ENCODE data around the gene ATG2A.

ATG2A gene

GRCh38 chr11:64870176-64870892, 46.7 kb downstream of the ATG2A start:
- peak; percentile 82 for DNase-seq (ENCODE audit: low spot score)

DNA sequence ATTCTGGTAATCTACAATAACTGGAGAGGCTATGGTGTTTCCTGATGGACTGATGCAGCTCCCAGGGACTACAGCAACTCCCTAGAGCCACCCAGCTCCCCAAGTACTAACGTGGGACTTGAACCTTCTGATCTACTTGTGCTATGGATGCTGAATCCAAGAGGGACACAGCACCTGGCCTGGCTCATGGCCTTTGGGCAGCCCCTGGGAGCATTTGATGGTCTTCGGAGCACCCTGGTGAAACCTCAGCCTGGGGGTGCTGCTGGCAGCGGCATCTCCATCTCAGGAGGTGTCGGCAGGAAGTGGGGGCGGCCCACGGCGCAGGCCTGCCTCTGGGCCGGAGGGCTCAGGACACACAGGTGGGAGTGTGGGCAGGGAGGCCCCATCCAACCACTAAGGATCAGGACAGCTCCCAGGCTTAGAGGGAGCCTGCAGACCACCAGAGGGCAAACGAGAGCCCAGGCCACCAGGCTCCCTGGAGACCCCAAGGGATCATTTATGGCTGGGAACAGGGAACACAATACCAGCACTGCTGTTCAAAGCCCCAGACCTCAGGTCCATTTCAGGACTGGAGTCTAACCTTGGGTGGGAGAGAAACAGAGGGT, 47.3 kb downstream of the ATG2A start:
- no peak for DNase-seq (ENCODE audit: low spot score)

DNA sequence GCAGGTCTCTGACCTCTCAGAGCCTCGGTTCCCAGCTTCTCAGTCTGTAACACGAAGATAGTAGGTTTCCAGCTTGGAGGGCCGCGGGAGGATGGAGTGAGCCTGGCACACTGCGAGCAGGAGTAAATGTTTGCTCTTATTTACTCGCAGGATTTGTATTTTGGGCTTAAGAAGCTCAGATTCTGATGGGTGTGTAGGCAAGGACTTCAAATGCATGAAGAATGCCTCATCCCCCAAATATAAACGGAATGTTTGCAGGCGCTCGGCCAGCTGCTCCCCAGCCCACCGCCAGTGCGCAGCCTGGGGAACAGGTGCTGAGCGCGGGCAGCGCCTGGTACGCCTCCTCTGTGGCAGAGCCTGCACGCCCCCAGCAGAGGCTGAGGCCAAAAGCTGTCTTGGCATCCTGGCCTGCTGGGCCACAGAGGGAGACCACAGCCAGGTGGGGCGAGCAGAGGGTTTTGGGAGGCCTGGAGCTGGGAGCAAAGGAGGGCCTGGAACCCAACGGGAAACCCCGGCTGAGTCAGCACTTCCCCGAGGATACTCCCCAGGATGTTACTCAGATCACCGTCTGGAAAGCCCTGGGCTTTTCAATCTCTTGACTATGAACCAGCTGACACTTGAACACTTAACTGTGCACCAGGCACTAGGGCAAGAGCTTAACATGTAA, 48.0 kb downstream of the ATG2A start:
- no peak for DNase-seq (ENCODE audit: low spot score)

DNA sequence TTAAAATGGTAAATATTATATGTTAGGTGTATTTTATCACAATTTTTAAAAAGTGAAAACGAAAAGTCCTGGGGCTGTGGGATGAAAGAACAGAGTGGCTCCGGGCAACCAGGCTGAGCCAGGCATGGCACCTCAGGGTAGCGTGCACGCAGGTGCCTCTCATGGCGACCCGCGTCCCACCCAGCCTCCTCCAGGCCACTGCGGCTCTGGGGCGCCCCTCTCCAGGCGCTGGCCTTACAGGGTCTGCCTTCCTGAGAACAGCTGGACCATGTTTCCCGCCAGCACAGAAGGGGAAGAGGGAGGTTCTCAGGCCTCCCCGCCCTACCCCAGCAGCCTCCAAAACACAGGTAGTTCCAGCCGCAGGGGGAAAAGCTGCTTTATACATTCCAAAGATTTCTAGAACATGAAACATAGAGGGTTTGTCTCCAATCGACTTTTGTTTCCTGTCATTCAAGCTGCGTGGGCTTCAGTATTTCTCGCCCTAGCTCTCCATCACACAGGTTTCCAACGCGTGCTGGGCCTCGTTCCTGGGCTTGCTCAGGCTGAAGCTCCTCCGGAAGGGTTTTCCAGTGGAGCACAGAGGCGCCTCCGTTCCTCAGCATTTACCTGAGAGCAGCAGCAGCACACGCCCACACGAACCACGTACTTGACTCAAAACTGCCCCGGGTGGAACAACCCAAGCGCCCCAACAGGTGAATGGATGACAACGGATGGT, 49.1 kb downstream of the ATG2A start:
- DNase-seq (ENCODE audit: low spot score), result no peak

- DNase-seq (ENCODE audit: low spot score), result no peak
Measured at GRCh38 chr11:64866173-64866491, 50.9 kb downstream of the ATG2A start.

DNA sequence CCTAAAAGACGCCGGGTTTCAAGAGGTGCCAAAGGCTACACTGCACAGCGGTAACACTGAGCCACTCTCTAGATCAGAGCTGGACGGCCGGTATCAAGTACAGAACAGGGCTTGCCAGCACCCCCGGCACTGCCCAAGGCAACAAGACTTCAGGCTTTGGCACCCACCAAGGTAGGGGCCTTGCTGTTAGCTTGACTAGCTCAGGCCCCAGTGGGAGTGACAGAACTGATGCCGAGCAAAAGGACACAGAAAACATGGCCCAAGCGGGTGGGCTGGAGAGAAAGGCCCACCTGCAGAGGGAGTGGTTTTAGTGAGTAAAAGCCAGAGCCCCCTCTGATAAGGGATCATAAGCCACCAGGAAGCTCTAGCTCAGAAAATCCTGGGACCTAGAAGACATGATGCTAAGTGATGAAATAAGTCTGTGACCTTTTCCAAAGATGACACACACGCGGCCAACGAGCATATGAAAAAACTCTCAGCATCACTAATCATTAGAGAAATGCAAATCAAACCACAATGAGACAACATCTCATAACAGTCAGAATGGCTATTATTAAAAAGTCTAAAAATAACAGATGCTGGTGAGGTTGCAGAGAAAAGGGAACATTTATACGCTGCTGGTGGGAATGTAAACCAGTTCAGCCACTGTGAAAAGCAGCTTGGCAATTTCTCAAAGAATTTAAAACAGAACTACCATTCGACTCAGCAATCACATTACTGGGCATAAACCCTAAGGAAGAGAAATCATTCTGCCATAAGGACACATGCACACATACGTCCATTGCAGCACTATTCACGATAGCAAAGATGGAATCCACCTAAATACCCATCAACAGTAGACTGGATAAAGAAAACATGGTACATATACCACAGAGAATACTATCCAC, 51.5 kb downstream of the ATG2A start:
- DNase-seq (ENCODE audit: low spot score), result no peak

GRCh38 chr11:64864473-64865285, 52.3 kb downstream of the ATG2A start:
- no peak for DNase-seq (ENCODE audit: low spot score)

- DNase-seq (ENCODE audit: low spot score), result no peak
Measured at GRCh38 chr11:64864135-64864472, 52.9 kb downstream of the ATG2A start.

GRCh38 chr11:64863391-64864060, 53.5 kb downstream of the ATG2A start:
- DNase-seq (ENCODE audit: low spot score), result no peak

DNA sequence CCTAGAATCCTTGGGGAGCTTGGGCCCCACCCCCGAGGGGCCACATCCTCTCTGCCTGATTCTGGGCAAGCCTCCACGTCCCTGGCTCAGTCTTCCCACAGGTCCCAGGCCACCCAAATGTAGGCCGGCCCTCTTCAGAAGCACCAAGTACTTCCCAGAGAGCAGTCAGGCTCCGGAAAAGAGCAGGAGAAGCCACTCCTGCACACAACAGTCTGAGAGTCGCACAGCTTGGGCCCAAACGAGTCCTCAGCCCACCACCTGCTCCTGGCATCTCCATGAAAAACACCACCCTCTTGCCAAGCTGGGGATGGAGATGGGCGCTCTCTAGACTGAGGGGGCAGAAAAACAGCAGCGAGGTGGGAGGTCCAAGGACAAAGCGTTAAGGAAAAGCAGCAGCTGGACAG, 54.0 kb downstream of the ATG2A start:
- no peak for DNase-seq (ENCODE audit: low spot score)

DNA sequence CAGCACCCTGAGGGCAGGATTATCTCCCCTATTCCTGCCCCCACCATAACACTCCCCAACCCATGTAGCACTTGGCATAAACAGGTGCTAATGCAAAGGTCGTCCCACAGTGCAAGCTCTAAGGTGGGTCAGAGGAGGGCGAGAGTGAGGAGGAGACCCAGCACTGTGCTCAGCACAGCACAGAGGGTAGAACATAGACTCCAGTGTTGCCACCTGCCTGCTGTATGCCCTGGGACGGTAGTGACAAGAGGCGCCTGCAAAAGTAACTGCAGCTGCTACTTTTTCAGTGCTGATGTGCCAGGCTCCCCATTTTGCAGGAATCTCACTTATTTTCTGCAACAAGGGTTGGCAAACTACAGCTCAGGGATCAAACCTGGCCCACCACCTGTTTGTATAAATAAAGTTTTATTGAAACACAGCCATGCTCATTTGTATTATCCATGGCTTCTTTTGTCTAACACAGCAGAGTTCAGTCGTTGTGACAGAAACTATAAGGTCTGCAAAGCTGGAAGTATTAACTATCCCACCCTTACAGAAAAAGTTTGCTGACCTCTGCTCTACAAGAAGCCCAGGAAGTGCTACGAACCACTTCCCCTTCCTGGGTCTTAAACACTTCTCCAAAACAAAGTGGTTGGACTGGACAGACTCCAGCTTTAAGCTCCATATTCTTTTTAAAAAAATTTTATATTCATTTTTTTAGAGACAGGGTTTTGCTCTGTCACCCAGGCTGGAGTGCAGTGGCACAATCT, 55.6 kb downstream of the ATG2A start:
- no peak for DNase-seq (ENCODE audit: low spot score)

- DNase-seq (ENCODE audit: low spot score), result no peak
Measured at GRCh38 chr11:64859542-64860414, 57.2 kb downstream of the ATG2A start.

DNA sequence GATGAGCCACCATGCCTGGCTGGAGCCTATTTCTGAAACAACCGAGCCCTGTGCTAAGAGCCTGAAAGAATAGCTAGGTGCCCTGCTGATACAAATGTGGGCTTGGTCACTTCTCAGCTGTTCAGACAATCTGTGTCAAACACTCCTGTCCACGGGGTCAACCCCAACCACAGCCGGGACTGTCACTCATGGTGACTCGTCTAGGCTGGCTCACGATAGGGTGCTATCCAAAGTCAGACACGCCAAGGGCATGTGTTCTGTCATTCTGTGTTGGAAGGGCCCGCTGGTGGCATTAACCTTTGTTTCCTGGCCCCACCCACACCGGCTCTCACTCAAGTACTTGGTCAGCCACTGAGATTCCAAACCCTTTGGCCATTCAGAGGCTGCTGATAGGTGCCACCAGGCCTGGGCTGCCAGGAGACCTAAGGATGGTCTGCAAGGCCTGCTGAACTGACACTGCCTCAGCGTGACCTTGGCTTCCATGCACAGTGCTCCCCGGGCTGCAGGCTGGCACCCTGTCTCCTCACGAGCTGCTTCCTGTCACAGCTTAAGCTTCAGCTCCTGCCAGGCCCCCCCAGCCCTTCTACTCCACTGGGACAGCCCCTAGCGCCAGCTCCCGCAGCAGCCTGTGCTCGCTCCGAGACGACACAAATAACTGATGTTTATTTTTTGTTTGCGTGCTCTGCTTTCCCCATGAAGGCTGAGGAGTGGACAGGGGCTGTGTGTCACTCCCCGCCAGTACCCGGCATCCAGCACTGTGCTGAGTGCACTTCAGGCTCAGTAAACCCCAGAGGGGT, 58.3 kb downstream of the ATG2A start:
- DNase-seq (ENCODE audit: low spot score), result no peak

GRCh38 chr11:64857485-64857884, 59.5 kb downstream of the ATG2A start:
- DNase-seq (ENCODE audit: low spot score), result no peak

GRCh38 chr11:64856382-64857227, 60.4 kb downstream of the ATG2A start:
- no peak for DNase-seq (ENCODE audit: low spot score)

DNA sequence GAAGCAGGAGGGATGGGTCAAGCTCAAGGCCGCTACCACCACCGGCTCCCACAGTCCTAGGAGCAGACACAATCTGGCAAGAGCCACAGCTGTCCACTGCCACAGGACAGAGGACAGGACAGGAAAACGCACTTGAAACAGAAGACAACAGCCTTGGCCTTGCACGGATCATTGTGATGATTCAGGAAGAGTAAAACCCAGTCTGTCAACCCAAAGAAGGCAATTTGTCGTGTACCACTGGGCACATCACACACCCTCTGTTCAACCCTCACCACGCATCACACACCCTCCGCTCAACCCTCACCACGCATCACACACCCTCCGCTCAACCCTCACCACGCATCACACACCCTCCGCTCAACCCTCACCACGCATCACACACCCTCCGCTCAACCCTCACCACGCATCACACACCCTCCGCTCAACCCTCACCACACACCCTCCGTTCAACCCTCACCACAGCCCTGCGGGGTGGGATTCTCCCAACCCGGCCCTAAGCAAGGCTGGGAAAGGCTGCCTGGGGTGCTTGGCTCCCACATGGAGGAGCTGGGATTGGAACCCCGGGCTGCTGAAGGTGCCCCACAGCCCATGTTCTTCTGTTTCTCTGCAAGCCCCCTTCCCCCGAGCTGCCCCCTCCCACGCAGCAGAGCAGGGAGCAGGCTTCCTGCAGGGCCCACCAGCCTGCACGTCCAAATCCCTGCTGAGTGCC, 61.3 kb downstream of the ATG2A start:
- no peak for DNase-seq (ENCODE audit: low spot score)
